ENCODE data around the gene HMGN4.
A peak's percentile ranks its signal among the peaks of the same experiment; 100 is the strongest.

HMGN4 gene

DNA sequence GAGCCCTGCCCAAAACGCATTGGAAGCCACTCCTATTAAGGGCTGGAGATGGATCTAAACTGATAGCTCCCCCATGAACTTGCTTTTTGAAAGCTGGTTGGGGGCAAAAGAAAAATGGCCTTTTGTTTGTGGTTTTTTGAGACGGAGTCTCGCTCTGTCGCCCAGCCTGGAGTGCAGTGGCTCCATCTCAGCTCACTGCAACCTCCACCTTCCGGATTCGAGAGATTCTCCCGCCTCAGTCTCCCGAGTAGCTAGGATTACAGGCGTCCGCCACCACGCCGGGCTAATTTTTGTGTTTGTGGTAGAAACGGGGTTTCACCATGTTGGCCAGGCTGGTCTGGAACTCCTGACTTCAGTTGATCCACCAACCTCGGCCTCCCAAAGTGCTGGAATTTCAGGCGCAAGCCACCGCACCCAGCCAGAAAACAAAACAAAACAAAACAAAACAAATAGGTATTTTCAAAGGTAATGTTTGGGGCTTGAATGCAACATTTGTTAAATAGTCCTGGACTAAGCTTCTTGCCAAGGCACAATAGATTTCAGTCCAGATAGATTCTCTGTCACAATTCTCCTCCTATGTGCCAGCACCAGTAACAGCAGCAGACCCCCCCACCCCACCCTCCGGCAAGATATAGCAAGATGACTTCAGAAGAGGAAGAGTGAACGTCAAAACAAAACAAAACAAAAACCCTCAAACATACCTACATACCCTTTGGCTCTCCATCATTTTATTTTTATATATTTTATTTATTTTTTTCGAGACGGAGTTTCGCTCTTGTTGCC lies 32.1 kb downstream of the HMGN4 start:
- no peak overlapping the region for H2BK5ac ChIP-seq (ENCODE audit: low read depth, low read length, poor library complexity)
- no peak overlapping the region for H2BK12ac ChIP-seq (ENCODE audit: low read length)
- H4K91ac ChIP-seq (ENCODE audit: low read depth, low read length) = no peak overlapping the region
- no peaks in the 10 kb centered on the region for H3K79me2 ChIP-seq (ENCODE audit: control insufficient read depth, insufficient read depth, low read length, poor library complexity)
- H3K4me1 ChIP-seq (ENCODE audit: control insufficient read depth in 1 of 2, insufficient read depth in 2 of 2, low read length in 2 of 2) = peaks cover 0 to 2% of the 10 kb centered on the region in 2 experiments
- H3K27me3 ChIP-seq (ENCODE audit: insufficient read depth, low read length) = no peaks in the 10 kb centered on the region
- no peak overlapping the region for H3K4ac ChIP-seq (ENCODE audit: low read depth, low read length)
- DNase-seq = peak in 1 of 2 donors; percentile 57
- H3K18ac ChIP-seq (ENCODE audit: low read length) = no peak overlapping the region
- H3K79me1 ChIP-seq (ENCODE audit: low read length) = no peaks in the 10 kb centered on the region
- WGBS (ENCODE audit: extremely low coverage, insufficient coverage, insufficient read length) = no CpG with 5 or more reads among the region's 21 CpGs
- no peak overlapping the region for H3K23ac ChIP-seq (ENCODE audit: low read length)
- no peak overlapping the region for H4K12ac ChIP-seq (ENCODE audit: low read depth, low read length)
- no peak overlapping the region for H2AFZ ChIP-seq (ENCODE audit: insufficient read depth, low read length, poor library complexity)
- peaks cover 2% of the 10 kb centered on the region for H3K9me3 ChIP-seq (ENCODE audit: insufficient read depth, low read depth, low read length)
- H3K4me2 ChIP-seq (ENCODE audit: low read length) = no peak overlapping the region
- H2BK120ac ChIP-seq (ENCODE audit: insufficient read depth, low read length, poor library complexity) = no peak overlapping the region
- no peak overlapping the region for H4K8ac ChIP-seq (ENCODE audit: low read depth, low read length)
- no peak overlapping the region for H3K14ac ChIP-seq (ENCODE audit: low read length)
- H3K4me3 ChIP-seq (ENCODE audit: low read depth, low read length) = no peak overlapping the region
- H3K9ac ChIP-seq (ENCODE audit: low read length) = no peak overlapping the region
- no peak overlapping the region for H2AK5ac ChIP-seq (ENCODE audit: low read length)
- no peaks in the 10 kb centered on the region for H3K36me3 ChIP-seq (ENCODE audit: control insufficient read depth in 1 of 2, insufficient read depth in 2 of 2, low read length in 2 of 2)
- no peak overlapping the region for H3K27ac ChIP-seq (ENCODE audit: low read depth, low read length)

DNA sequence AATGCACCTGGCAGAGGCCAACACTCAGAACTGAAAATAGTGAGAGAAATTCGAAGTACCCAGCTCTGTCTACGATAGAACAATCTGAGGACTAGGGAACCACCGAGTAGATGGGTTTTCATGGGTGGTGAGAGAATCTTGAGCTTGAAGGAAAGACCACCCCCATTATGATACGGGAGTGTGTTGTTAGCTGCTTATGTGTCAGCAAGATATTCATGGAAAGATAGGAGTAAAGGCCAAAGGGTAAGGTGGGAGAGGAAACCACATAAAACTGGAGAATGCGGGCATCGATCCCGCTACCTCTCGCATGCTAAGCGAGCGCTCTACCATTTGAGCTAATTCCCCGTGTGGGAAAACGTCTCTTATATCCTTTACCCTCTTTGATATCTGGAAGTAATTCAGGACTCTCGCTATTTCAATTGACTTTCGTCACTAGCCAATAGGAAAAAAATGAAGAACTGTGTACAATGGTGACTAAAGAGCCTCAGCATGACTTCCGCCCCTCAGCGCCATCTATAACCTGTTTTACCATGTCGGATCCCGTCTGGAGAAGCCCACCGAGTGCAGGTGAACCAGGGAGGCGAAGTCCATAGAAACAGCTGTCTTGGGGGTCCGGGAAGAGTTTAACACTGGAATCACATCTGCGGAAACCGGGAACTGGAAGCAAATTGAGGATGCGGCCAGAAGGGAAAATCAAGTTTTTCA lies 33.6 kb downstream of the HMGN4 start:
- WGBS (ENCODE audit: extremely low coverage, insufficient coverage, insufficient read length) = no CpG with 5 or more reads among the region's 24 CpGs
- H3K4ac ChIP-seq (ENCODE audit: low read depth, low read length) = no peak overlapping the region
- peaks cover 0 to 2% of the 10 kb centered on the region in 2 experiments for H3K4me1 ChIP-seq (ENCODE audit: control insufficient read depth in 1 of 2, insufficient read depth in 2 of 2, low read length in 2 of 2)
- no peak overlapping the region for H3K18ac ChIP-seq (ENCODE audit: low read length)
- no peak overlapping the region for H3K9ac ChIP-seq (ENCODE audit: low read length)
- no peak overlapping the region for H2BK5ac ChIP-seq (ENCODE audit: low read depth, low read length, poor library complexity)
- H3K4me3 ChIP-seq (ENCODE audit: low read depth, low read length) = peak overlapping the region; percentile 65
- H4K12ac ChIP-seq (ENCODE audit: low read depth, low read length) = no peak overlapping the region
- no peaks in the 10 kb centered on the region for H3K27me3 ChIP-seq (ENCODE audit: insufficient read depth, low read length)
- no peaks in the 10 kb centered on the region for H3K79me1 ChIP-seq (ENCODE audit: low read length)
- H3K23ac ChIP-seq (ENCODE audit: low read length) = no peak overlapping the region
- H4K91ac ChIP-seq (ENCODE audit: low read depth, low read length) = no peak overlapping the region
- H3K27ac ChIP-seq (ENCODE audit: low read depth, low read length) = no peak overlapping the region
- peak overlapping the region; percentile 19 for H2AFZ ChIP-seq (ENCODE audit: insufficient read depth, low read length, poor library complexity)
- H4K8ac ChIP-seq (ENCODE audit: low read depth, low read length) = no peak overlapping the region
- H3K14ac ChIP-seq (ENCODE audit: low read length) = no peak overlapping the region
- no peaks in the 10 kb centered on the region for H3K36me3 ChIP-seq (ENCODE audit: control insufficient read depth in 1 of 2, insufficient read depth in 2 of 2, low read length in 2 of 2)
- H3K79me2 ChIP-seq (ENCODE audit: control insufficient read depth, insufficient read depth, low read length, poor library complexity) = no peaks in the 10 kb centered on the region
- DNase-seq = peak; percentile 71 to 92
- H3K9me3 ChIP-seq (ENCODE audit: insufficient read depth, low read depth, low read length) = no peaks in the 10 kb centered on the region
- no peak overlapping the region for H2AK5ac ChIP-seq (ENCODE audit: low read length)
- H3K4me2 ChIP-seq (ENCODE audit: low read length) = peak overlapping the region; percentile 84
- no peak overlapping the region for H2BK120ac ChIP-seq (ENCODE audit: insufficient read depth, low read length, poor library complexity)
- no peak overlapping the region for H2BK12ac ChIP-seq (ENCODE audit: low read length)

DNA sequence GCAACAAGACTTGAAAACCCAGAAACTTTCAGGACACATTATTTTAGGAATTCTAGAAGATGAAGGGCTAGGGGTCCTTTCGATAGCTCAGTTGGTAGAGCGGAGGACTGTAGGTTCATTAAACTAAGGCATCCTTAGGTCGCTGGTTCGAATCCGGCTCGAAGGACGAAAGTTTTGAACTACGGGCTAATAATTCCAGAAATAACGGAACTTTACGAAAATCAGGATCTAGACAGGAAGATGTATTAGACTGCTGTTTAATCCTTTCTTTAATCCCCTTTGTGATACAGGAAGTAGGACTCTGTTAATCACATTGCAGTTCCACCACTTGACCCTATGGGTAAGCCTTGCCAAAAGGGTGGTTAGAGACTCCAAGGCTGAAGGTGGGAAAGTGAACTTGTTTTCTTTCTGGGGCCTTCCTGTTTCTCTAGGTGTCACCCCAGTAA lies 37.4 kb downstream of the HMGN4 start:
- no peak overlapping the region for H3K18ac ChIP-seq (ENCODE audit: low read length)
- H3K4ac ChIP-seq (ENCODE audit: low read depth, low read length) = no peak overlapping the region
- H4K12ac ChIP-seq (ENCODE audit: low read depth, low read length) = no peak overlapping the region
- no peaks in the 10 kb centered on the region for H3K27me3 ChIP-seq (ENCODE audit: insufficient read depth, low read length)
- H2BK12ac ChIP-seq (ENCODE audit: low read length) = no peak overlapping the region
- DNase-seq = no peak
- H3K9ac ChIP-seq (ENCODE audit: low read length) = no peak overlapping the region
- H3K27ac ChIP-seq (ENCODE audit: low read depth, low read length) = no peak overlapping the region
- H2BK120ac ChIP-seq (ENCODE audit: insufficient read depth, low read length, poor library complexity) = no peak overlapping the region
- H4K8ac ChIP-seq (ENCODE audit: low read depth, low read length) = no peak overlapping the region
- no peaks in the 10 kb centered on the region for H3K9me3 ChIP-seq (ENCODE audit: insufficient read depth, low read depth, low read length)
- no peaks in the 10 kb centered on the region for H3K79me1 ChIP-seq (ENCODE audit: low read length)
- H3K23ac ChIP-seq (ENCODE audit: low read length) = no peak overlapping the region
- H3K36me3 ChIP-seq (ENCODE audit: control insufficient read depth in 1 of 2, insufficient read depth in 2 of 2, low read length in 2 of 2) = no peaks in the 10 kb centered on the region
- no CpG with 5 or more reads among the region's 10 CpGs for WGBS (ENCODE audit: extremely low coverage, insufficient coverage, insufficient read length)
- no peaks in the 10 kb centered on the region for H3K79me2 ChIP-seq (ENCODE audit: control insufficient read depth, insufficient read depth, low read length, poor library complexity)
- no peak overlapping the region for H2AK5ac ChIP-seq (ENCODE audit: low read length)
- peak overlapping the region; percentile 27 for H3K4me2 ChIP-seq (ENCODE audit: low read length)
- H3K14ac ChIP-seq (ENCODE audit: low read length) = no peak overlapping the region
- H2BK5ac ChIP-seq (ENCODE audit: low read depth, low read length, poor library complexity) = no peak overlapping the region
- H3K4me3 ChIP-seq (ENCODE audit: low read depth, low read length) = no peak overlapping the region
- no peak overlapping the region for H2AFZ ChIP-seq (ENCODE audit: insufficient read depth, low read length, poor library complexity)
- peaks cover 0 to 2% of the 10 kb centered on the region in 2 experiments for H3K4me1 ChIP-seq (ENCODE audit: control insufficient read depth in 1 of 2, insufficient read depth in 2 of 2, low read length in 2 of 2)
- H4K91ac ChIP-seq (ENCODE audit: low read depth, low read length) = no peak overlapping the region

DNA sequence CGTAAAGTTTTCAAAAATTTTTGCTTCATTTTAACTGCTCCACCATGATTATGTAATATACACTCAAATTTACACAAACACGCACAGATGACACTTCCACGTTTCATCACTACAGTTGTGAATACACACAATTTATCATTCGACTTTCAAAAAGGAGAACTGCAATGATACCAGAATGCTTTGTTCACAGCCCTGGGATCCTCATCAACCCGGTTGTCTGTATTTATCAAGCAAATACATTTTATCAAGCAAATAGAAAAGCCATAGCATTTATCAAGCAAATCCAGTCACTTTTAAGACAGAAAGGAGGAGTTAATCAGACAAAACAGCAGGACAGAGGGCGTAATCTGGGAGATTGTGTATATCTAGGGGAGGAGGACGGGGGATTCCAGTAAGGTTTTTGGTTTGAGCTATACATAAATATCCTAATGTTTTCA lies 38.3 kb downstream of the HMGN4 start:
- Histone ChIP-seq H3K23ac (ENCODE audit: low read length) (no peak overlapping the region), H3K4me1 (ENCODE audit: control insufficient read depth in 1 of 2, insufficient read depth in 2 of 2, low read length in 2 of 2) (peaks cover 0 to 2% of the 10 kb centered on the region in 2 experiments), H3K9ac (ENCODE audit: low read length) (no peak overlapping the region), H3K27ac (ENCODE audit: low read depth, low read length) (no peak overlapping the region), H3K18ac (ENCODE audit: low read length) (no peak overlapping the region), H3K79me1 (ENCODE audit: low read length) (no peaks in the 10 kb centered on the region), H2AK5ac (ENCODE audit: low read length) (no peak overlapping the region), H3K36me3 (ENCODE audit: control insufficient read depth in 1 of 2, insufficient read depth in 2 of 2, low read length in 2 of 2) (no peaks in the 10 kb centered on the region), H4K8ac (ENCODE audit: low read depth, low read length) (no peak overlapping the region), H2AFZ (ENCODE audit: insufficient read depth, low read length, poor library complexity) (no peak overlapping the region), H3K4me2 (ENCODE audit: low read length) (no peak overlapping the region), H3K27me3 (ENCODE audit: insufficient read depth, low read length) (no peaks in the 10 kb centered on the region), H4K12ac (ENCODE audit: low read depth, low read length) (no peak overlapping the region), H2BK5ac (ENCODE audit: low read depth, low read length, poor library complexity) (no peak overlapping the region), H4K91ac (ENCODE audit: low read depth, low read length) (no peak overlapping the region), H3K4ac (ENCODE audit: low read depth, low read length) (no peak overlapping the region), H3K4me3 (ENCODE audit: low read depth, low read length) (no peak overlapping the region), H2BK12ac (ENCODE audit: low read length) (no peak overlapping the region), H3K9me3 (ENCODE audit: insufficient read depth, low read depth, low read length) (no peaks in the 10 kb centered on the region), H2BK120ac (ENCODE audit: insufficient read depth, low read length, poor library complexity) (no peak overlapping the region), H3K14ac (ENCODE audit: low read length) (no peak overlapping the region), H3K79me2 (ENCODE audit: control insufficient read depth, insufficient read depth, low read length, poor library complexity) (no peaks in the 10 kb centered on the region)
- 100% methylated on average over 1 of the region's 7 CpGs for WGBS (ENCODE audit: extremely low coverage, insufficient coverage, insufficient read length)
- no peak for DNase-seq

Measured in trophoblast cell (in vitro differentiated cells and primary cell).